A549 treated with AZD9567 at 1 μM for 4 hours (cell line): Measurements from ENCODE around the gene TMX2. TPM values are rescaled to one million over a fixed set of nuclear protein-coding genes. Genes with fewer than 3 reads are reported as not detected.

ENCODE experiments used
- total RNA-seq: library from RNA; stranded (reverse); fragments of 200-300 nt; extraction: Qiagen RNA extraction; gene quantifications from 5 replicates; pipeline ENCODE4 v1.2.3, GENCODE V29; 2022; ENCODE audit not compliant: insufficient read depth

The TMX2 gene
- total RNA-seq = 140 to 159 TPM (median 149 TPM) in 5 replicates

GRCh38 chr11:57712256-57713150, at the start of gene TMX2:
TSS of gene TMX2 (plus strand) at chr11:57712593. CDS start at chr11:57712619, 26 bp downstream.

GRCh38 chr11:57667736-57668433, 44.5 kb upstream of the TMX2 start, which contains the start of gene ZDHHC5:
TSS of gene ZDHHC5 (plus strand) at chr11:57668114. CDS start at chr11:57673091, 4,977 bp downstream.

GRCh38 chr11:57711414-57712255, 758 bp upstream of the TMX2 start, which contains the start of gene MED19:
TSS of gene MED19 (minus strand) at chr11:57712215. CDS start at chr11:57712179, 36 bp downstream.

GRCh38 chr11:57741132-57742086, 29.0 kb downstream of the TMX2 start, which contains the start of gene SELENOH:
TSS of gene SELENOH (plus strand) at chr11:57741491. CDS start at chr11:57741596, 105 bp downstream.

GRCh38 chr11:57751676-57752253, 39.4 kb downstream of the TMX2 start, which contains the start of gene BTBD18:
TSS of gene BTBD18 (minus strand) at chr11:57751819. CDS start at chr11:57751188, 631 bp downstream.

GRCh38 chr11:57761301-57762234, 49.2 kb downstream of the TMX2 start, which contains the start of gene CTNND1:
TSS of gene CTNND1 (plus strand) at chr11:57761802. CDS start at chr11:57791479, 29,677 bp downstream.

Other genes starting within 250 kb of the TMX2 start
- 2.2 to 7.3 TPM (median 2.6 TPM) in 5 replicates for gene SLC43A1, start 196.9 kb upstream of the TMX2 start, total RNA-seq
- 149 to 169 TPM (median 162 TPM) in 5 replicates for gene TIMM10, start 181.8 kb upstream of the TMX2 start, total RNA-seq
- gene SMTNL1, start 175.0 kb upstream of the TMX2 start, total RNA-seq = not detected in 5 replicates
- gene UBE2L6, start 144.9 kb upstream of the TMX2 start, total RNA-seq = 34.8 to 41.9 TPM (median 37.3 TPM) in 5 replicates
- 0.55 to 1.6 TPM (median 0.84 TPM) in 5 replicates for gene SERPING1, start 114.9 kb upstream of the TMX2 start, total RNA-seq
- gene YPEL4, start 62.7 kb upstream of the TMX2 start, total RNA-seq = 0.23 to 0.45 TPM (median 0.27 TPM) in 4 of 5 replicates, not detected in the other
- 24.5 to 31.6 TPM (median 30.3 TPM) in 5 replicates for gene CLP1, start 54.8 kb upstream of the TMX2 start, total RNA-seq
- gene ZDHHC5, start 44.5 kb upstream of the TMX2 start, total RNA-seq = 68.2 to 96.5 TPM (median 70.7 TPM) in 5 replicates
- 30.6 to 36.9 TPM (median 32.6 TPM) in 5 replicates for gene MED19, start 378 bp upstream of the TMX2 start, total RNA-seq
- gene SELENOH, start 28.9 kb downstream of the TMX2 start, total RNA-seq = 77.3 to 152 TPM (median 138 TPM) in 5 replicates
- gene BTBD18, start 39.2 kb downstream of the TMX2 start, total RNA-seq = not detected in 5 replicates
- 52.0 to 59.8 TPM (median 55.4 TPM) in 5 replicates for gene CTNND1, start 49.2 kb downstream of the TMX2 start, total RNA-seq